ENCODE data around the gene UPB1. TPM values are rescaled to one million over a fixed set of nuclear protein-coding genes. Genes with fewer than 3 reads are reported as not detected.

UPB1 gene
- total and polyA plus RNA-seq, 12 donors = 0.32 to 3.7 (median 1.0) TPM

DNA sequence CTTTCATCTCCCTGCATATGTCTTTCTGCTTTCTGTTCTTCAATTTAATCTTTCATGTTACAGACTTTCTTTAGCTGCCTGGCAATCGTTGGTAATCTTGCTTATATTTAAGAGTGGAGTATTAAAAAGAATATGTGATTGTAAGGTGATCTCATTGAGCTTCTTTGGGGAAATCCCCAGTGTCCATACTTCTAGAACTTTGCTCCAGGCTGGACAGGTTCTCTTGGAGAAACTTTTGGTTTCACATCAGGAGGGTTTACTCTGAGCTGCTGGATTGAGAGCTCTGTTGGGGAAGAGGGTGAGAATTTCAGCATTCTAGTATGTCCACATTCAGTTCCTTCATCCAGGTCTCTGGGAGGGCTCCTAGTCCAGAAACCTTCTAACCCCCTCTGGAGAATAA, 81.6 kb downstream of the UPB1 start:
- 88 to 91% methylated on average over 1 of the region's 1 CpG for WGBS, 2 donors

More for the DNA sequence above, 81.6 kb downstream of the UPB1 start:
- intact Hi-C loops (cut with DNase I) = no loop called here
- ATAC-seq (no peak), DNase-seq (no peak)
- H3K4me3 ChIP-seq = no peak overlapping the region
- no peak overlapping the region for H3K27ac ChIP-seq
- H3K9me3 ChIP-seq = no peaks in the 10 kb centered on the region
- no peaks in the 10 kb centered on the region for H3K4me1 ChIP-seq
- peaks cover 0 to 59% (median 10%) of the 10 kb centered on the region in 9 donors for H3K36me3 ChIP-seq
- TF ChIP-seq, protein P1, sequence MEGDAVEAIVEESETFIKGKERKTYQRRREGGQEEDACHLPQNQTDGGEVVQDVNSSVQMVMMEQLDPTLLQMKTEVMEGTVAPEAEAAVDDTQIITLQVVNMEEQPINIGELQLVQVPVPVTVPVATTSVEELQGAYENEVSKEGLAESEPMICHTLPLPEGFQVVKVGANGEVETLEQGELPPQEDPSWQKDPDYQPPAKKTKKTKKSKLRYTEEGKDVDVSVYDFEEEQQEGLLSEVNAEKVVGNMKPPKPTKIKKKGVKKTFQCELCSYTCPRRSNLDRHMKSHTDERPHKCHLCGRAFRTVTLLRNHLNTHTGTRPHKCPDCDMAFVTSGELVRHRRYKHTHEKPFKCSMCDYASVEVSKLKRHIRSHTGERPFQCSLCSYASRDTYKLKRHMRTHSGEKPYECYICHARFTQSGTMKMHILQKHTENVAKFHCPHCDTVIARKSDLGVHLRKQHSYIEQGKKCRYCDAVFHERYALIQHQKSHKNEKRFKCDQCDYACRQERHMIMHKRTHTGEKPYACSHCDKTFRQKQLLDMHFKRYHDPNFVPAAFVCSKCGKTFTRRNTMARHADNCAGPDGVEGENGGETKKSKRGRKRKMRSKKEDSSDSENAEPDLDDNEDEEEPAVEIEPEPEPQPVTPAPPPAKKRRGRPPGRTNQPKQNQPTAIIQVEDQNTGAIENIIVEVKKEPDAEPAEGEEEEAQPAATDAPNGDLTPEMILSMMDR (IDR thresholded peaks at IDR 0.05) = no peak
- no peaks in the 10 kb centered on the region for H3K27me3 ChIP-seq

Other genes starting within 250 kb of the UPB1 start
- 10 to 100 TPM; 34.4 to 61.7 (median 51.8) TPM for gene SPECC1L, start 224.5 kb upstream of the UPB1 start, total RNA-seq
- 1 to 10 TPM; 8.3 to 9.1 TPM for gene SPECC1L, start 224.5 kb upstream of the UPB1 start, polyA plus RNA-seq
- gene ADORA2A, start 67.7 kb upstream of the UPB1 start, total RNA-seq = 1 to 10 TPM; 1.5 to 9.7 (median 3.8) TPM
- 1 to 10 TPM; 4.9 to 6.1 TPM for gene ADORA2A, start 67.7 kb upstream of the UPB1 start, polyA plus RNA-seq
- gene GUCD1, start 59.8 kb downstream of the UPB1 start, total RNA-seq = 100 to 1,000 TPM; 143 to 273 (median 168) TPM
- gene GUCD1, start 59.8 kb downstream of the UPB1 start, polyA plus RNA-seq = 100 to 1,000 TPM in 1 of 2 donors, 10 to 100 TPM in 1; 97.0 to 219 TPM
- gene SNRPD3, start 60.7 kb downstream of the UPB1 start, total RNA-seq = 10 to 100 TPM; 67.0 to 89.4 (median 74.0) TPM
- gene SNRPD3, start 60.7 kb downstream of the UPB1 start, polyA plus RNA-seq = 100 to 1,000 TPM in 1 of 2 donors, 10 to 100 TPM in 1; 47.3 to 127 TPM
- 1 to 10 TPM; 2.0 to 6.6 (median 4.3) TPM for gene LRRC75B, start 97.7 kb downstream of the UPB1 start, total RNA-seq
- 10 to 100 TPM in 1 of 2 donors, 1 to 10 TPM in 1; 3.9 to 12.4 TPM for gene LRRC75B, start 97.7 kb downstream of the UPB1 start, polyA plus RNA-seq
- 1 to 10 TPM in 7 of 10 donors, under 1 TPM in 3; 0.51 to 3.5 (median 1.1) TPM for gene GGT1, start 107.9 kb downstream of the UPB1 start, total RNA-seq
- gene GGT1, start 107.9 kb downstream of the UPB1 start, polyA plus RNA-seq = 1 to 10 TPM in 1 of 2 donors, under 1 TPM in 1; 0.94 to 4.0 TPM

All from heart right ventricle (tissue), 16 donors.